Pons (tissue), 1 donor: Measurements from ENCODE around the gene SPIN2B.
"Not testable (repeated sequence)": the region's sequence is repeated elsewhere in the genome, so short reads cannot be mapped to it uniquely, and the experiment has no call there.

Source experiments
- DNase-seq: peaks from one replicate; pipeline ENCODE4 v3.0.0-alpha.2; 2016; ENCODE audit warnings: low spot score

The SPIN2B gene

DNA sequence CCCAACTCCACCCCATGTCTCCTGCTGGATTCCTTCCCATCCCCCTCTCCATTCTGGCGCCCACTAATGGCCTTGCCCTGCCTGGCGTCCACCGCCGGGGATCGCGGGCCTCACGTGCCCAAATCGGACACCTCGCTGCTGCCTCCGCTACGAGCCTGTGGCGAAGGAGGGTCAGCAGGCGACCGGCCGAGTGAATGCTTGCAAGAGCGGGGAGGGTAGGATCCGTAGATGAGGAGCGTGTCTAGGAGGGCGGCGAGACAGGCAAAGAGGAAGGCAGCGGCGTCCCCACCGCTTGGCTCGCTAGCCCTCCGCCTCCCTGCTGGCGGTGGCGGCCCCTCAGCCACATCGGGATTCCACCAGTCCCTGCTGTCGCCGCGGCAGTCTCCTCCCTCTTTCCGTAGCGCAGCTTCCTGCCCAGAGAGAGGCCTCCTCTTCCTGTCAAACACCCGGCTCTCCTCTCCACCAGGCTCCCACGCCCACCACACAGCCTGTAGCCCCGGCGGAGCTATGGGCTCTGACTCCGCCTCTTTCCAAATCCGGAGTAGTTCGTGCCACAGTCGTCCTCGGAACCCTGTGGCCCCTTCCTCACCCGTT, at the start of gene SPIN2B:
TSS of gene SPIN2B (minus strand) at position 387 of the 594 bp plus-strand sequence.
- DNase-seq: peak; percentile 63

- peak; percentile 38 for DNase-seq
These were observed 35.2 kb upstream of the SPIN2B start for GRCh38 chrX:57156397-57157049.

- no peak for DNase-seq
These were observed 33.8 kb upstream of the SPIN2B start for GRCh38 chrX:57155171-57155570.

- not testable (repeated sequence) for DNase-seq
These were observed 30.9 kb upstream of the SPIN2B start for GRCh38 chrX:57152222-57152621.

DNA sequence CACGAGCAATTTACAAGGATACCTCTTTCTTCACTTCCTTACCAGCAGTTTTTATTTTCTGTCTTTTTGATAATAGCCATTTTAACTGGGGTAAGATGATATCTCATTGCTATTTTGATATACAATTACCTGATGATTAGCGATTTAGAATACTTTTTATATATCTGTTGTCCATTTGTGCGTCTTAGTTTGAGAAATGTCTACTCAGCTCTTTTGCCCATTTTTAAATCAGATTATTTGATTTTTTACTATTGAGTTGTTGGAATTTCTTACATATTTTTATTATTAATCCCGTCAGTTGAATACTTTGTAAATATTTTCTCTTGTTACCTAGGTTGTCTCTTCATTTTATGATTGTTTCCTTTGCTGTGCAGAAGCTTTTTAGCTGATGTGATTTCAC, 17.3 kb upstream of the SPIN2B start:
- no peak for DNase-seq

DNA sequence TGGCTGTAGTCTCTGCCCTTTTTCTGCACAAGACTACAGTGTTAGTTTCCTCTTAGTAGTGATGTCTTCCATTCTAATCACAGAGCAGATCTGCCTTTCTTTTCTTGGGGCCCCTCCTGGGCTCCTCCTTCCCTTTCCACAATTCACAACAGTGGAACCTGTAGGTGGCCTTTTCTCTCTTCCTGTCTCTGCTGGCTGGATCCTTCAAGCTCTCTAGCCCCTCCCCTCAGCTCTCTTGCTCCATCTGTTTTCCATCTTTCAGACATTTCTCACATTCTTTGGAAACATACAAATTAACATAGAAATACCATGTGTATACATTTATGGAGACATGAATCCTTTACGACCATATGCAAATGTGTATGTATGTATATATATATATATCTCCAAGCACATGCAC, 16.2 kb upstream of the SPIN2B start:
- DNase-seq: no peak

DNA sequence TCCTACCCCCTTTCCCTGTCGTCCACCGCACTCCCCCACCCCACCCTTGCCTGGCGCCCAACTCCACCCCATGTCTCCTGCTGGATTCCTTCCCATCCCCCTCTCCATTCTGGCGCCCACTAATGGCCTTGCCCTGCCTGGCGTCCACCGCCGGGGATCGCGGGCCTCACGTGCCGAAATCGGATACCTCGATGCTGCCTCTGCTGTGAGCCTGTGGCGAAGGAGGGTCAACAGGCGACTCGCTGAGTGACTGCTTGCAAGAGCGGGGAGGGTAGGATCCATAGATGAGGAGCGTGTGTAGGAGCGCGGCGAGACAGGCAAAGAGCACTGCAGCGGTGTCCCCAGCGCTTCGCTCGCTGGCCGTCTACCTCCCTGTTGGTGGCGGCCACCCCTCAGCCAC, 15.7 kb upstream of the SPIN2B start, which contains the start of gene SPIN2A:
TSS of gene SPIN2A (minus strand) at position 325 of the 400 bp plus-strand sequence. CDS start 800 bp downstream, outside the sequence.
- DNase-seq: not testable (repeated sequence)

- not testable (repeated sequence) for DNase-seq
These were observed 15.2 kb upstream of the SPIN2B start for GRCh38 chrX:57136589-57136988.

- DNase-seq: no peak
These were observed 13.9 kb upstream of the SPIN2B start for GRCh38 chrX:57135287-57135686.

- DNase-seq: no peak
These were observed 13.4 kb upstream of the SPIN2B start for GRCh38 chrX:57134702-57135101.

- no peak for DNase-seq
These were observed 12.4 kb upstream of the SPIN2B start for GRCh38 chrX:57133706-57134105.

GRCh38 chrX:57133284-57133683, 11.9 kb upstream of the SPIN2B start:
- not testable (repeated sequence) for DNase-seq

- DNase-seq: no peak
These were observed 10.7 kb upstream of the SPIN2B start for GRCh38 chrX:57132046-57132445.

GRCh38 chrX:57121816-57122215, 468 bp upstream of the SPIN2B start:
- no peak for DNase-seq

GRCh38 chrX:57120619-57121161, 658 bp downstream of the SPIN2B start:
- DNase-seq: not testable (repeated sequence)

GRCh38 chrX:57119416-57119815, 1.9 kb downstream of the SPIN2B start:
- DNase-seq: peak; percentile 53

DNA sequence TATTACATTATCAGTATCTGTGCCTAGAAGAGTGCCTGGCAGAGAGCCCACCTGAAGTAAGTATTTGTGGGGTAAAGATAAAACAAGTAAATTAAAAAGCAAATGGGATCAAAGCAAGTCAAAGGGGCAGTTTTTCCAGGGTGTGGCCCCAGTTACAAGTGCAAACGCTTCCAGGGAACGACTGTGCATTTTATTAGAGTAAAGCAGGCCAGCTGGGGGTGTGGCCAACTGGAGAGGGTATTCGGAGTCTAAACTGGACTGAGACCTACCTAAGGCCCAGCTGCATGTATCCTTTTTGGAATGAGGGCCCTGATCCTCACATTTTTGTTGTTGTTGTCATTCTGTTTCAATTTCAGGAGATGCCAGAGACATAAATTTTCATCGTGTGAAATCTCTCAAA, 3.8 kb downstream of the SPIN2B start:
- not testable (repeated sequence) for DNase-seq

DNA sequence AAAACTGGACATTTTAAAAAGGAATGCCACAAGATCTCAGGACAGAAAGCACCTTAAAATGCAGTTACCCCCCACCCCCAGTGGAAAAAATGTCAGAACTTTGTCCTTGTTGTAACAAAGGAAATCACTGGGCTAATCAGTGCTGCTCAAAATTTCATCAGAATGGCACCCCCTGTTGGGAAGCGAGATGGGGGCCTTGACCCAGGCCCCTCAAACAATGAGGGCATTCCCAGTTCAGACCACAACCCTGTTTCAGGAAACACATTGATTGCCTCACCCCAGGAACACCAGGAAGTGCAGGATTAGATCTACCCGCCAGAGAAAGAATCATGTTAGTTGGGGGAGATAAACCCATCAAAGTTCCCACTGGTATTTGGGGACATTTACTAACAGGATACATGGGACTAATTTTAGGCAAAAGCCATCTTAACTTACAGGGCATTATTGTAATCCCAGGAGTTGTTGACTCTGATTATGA, 16.4 kb downstream of the SPIN2B start:
- no peak for DNase-seq

DNA sequence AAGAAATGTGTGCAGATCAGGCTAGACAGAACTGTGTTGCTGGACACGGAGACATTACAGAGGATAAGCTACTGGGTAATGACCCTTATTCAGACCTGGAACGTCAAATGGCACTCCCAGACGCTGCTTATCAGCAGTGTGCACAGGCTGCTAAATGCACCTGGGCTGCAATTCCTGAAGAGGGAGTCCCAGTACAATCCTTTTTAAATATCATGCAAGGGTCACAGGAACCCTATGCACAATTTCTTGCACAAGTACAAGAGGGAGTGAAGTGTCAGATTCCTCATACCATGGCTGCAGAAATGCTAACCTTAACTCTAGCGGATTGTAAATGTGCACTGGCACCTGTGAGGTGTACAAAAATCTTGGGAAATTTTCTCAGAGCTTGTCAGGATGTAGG, 16.9 kb downstream of the SPIN2B start:
- DNase-seq: no peak

- no peak for DNase-seq
These were observed 17.9 kb downstream of the SPIN2B start for GRCh38 chrX:57103489-57103888.

GRCh38 chrX:57102918-57103317, 18.4 kb downstream of the SPIN2B start:
- not testable (repeated sequence) for DNase-seq

- DNase-seq: no peak
These were observed 38.2 kb downstream of the SPIN2B start for GRCh38 chrX:57083143-57083542.

- DNase-seq: no peak
These were observed 46.9 kb downstream of the SPIN2B start for GRCh38 chrX:57074458-57074857.
